Endothelial cell of umbilical vein (primary cell): ENCODE results near the gene EXOSC9.

Source experiments
- FOS ChIP-seq: IDR thresholded peaks from 2 replicates; pipeline ENCODE4 v1.6.1; 2011; ENCODE audit warnings: mild to moderate bottlenecking, low read length, moderate library complexity, borderline replicate concordance; ENCODE audit not compliant: insufficient read depth
- TF ChIP-seq, protein P1 (sequence below), 2 donors: IDR thresholded peaks; 1 replicate in 1 of 2; 2 replicates in 1 of 2; pipeline ENCODE4 v1.5.1; 2011; ENCODE audit warnings: low read length in 2 of 2, mild to moderate bottlenecking in 2 of 2, moderate library complexity in 2 of 2, control low read depth in 1 of 2, inconsistent platforms in 1 of 2, low read depth in 1 of 2; ENCODE audit not compliant: insufficient read depth in 1 of 2; ENCODE audit errors: extremely low read depth in 1 of 2
- TF ChIP-seq, protein P2 (sequence below): IDR thresholded peaks from 2 replicates; pipeline ENCODE4 v1.6.1; 2011; ENCODE audit not compliant: insufficient read depth, insufficient read length

DNA sequence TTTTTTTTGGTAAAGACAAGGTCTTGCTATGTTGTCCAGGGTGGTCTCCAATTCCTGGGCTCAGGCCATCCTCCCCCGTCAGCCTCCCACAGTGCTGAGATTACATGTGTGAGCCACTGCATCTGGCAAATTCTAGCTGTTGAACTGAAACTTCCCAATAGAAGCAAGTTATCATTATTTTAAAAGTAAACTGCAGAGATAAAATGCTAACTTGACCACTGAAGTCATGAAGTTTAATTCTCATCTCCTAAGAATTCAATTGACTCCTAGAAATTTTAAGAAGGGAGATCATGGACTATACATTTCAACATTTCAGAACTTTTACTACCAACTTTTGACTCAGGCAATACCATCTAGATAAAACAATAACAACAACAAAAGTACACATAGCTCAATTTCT is 11.7 kb upstream of the EXOSC9 start:
- TF ChIP-seq, protein P1, sequence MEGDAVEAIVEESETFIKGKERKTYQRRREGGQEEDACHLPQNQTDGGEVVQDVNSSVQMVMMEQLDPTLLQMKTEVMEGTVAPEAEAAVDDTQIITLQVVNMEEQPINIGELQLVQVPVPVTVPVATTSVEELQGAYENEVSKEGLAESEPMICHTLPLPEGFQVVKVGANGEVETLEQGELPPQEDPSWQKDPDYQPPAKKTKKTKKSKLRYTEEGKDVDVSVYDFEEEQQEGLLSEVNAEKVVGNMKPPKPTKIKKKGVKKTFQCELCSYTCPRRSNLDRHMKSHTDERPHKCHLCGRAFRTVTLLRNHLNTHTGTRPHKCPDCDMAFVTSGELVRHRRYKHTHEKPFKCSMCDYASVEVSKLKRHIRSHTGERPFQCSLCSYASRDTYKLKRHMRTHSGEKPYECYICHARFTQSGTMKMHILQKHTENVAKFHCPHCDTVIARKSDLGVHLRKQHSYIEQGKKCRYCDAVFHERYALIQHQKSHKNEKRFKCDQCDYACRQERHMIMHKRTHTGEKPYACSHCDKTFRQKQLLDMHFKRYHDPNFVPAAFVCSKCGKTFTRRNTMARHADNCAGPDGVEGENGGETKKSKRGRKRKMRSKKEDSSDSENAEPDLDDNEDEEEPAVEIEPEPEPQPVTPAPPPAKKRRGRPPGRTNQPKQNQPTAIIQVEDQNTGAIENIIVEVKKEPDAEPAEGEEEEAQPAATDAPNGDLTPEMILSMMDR (IDR thresholded peaks at IDR 0.05; ENCODE audit: extremely low read depth in 1 of 2, insufficient read depth in 1 of 2, low read depth in 1 of 2, low read length in 2 of 2): no peak
- TF ChIP-seq, protein P2, sequence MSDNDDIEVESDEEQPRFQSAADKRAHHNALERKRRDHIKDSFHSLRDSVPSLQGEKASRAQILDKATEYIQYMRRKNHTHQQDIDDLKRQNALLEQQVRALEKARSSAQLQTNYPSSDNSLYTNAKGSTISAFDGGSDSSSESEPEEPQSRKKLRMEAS: no peak
- TF ChIP-seq FOS: no peak
